Vein endothelial cell (primary cell): ENCODE data around the gene SCN2A. TPM values are rescaled to one million over a fixed set of nuclear protein-coding genes. Genes with fewer than 3 reads are reported as not detected.

Experiments
- total RNA-seq: library from RNA; depleted of rRNA; stranded (reverse); fragments of >200 nt; gene quantifications from 2 replicates; pipeline ENCODE4 v1.2.3, GENCODE V29; 2012

SCN2A gene
- under 0.01 TPM in 1 of 2 replicates, not detected in the other for total RNA-seq

GRCh38 chr2:165239230-165239629 lies at the start of gene SCN2A:
SCN2A (plus strand) TSS chr2:165239414; CDS start chr2:165295824, 56,410 bp downstream.

GRCh38 chr2:165203689-165204559 lies 35.3 kb upstream of the SCN2A start, which contains the start of gene SCN3A:
SCN3A (minus strand) TSS chr2:165204050; CDS start chr2:165176394, 27,656 bp downstream.

Other genes starting within 250 kb of the SCN2A start
- not detected in 2 replicates for gene SCN3A, start 35.4 kb upstream of the SCN2A start, total RNA-seq
- gene CSRNP3, start 230.3 kb downstream of the SCN2A start, total RNA-seq, result under 0.01 and 0.19 TPM in 2 replicates